Spleen (tissue), 7 donors: Measurements from ENCODE around the gene NYAP2.

Source experiments
- POLR2AphosphoS5 ChIP-seq, 3 donors: sonication (generic); formaldehyde crosslinking; IDR thresholded peaks; one replicate each; pipeline ENCODE4 v1.5.1; 2017; ENCODE audit warnings: antibody characterized with exemption in 3 of 3
- TF ChIP-seq, protein P1 (sequence below), 11 experiments: fragments of 200-600 bp in 7 of 11; fragments of 450-650 bp in 4 of 11; sonication (generic) in 4 of 11; IDR thresholded peaks in 8 of 11; conservative IDR thresholded peaks in 3 of 11; 1 replicate in 7 of 11; 2 replicates in 4 of 11; pipeline versions ENCODE4 v1.4.0 to v1.8.0; 2016 to 2021; ENCODE audit warnings: antibody characterized with exemption in 11 of 11, inconsistent platforms in 4 of 11, mild to moderate bottlenecking in 1 of 11
- donor health status: DM: no; HTN: no; CAD: no; lungs with moderate emphysema.
- donor health status: DM: no; HTN: no; CAD: no.
- donor health status: DM: no; HTN: no; CAD: no.

- TF ChIP-seq POLR2AphosphoS5 (IDR thresholded peaks at IDR 0.05), result no peak
- TF ChIP-seq, protein P1, sequence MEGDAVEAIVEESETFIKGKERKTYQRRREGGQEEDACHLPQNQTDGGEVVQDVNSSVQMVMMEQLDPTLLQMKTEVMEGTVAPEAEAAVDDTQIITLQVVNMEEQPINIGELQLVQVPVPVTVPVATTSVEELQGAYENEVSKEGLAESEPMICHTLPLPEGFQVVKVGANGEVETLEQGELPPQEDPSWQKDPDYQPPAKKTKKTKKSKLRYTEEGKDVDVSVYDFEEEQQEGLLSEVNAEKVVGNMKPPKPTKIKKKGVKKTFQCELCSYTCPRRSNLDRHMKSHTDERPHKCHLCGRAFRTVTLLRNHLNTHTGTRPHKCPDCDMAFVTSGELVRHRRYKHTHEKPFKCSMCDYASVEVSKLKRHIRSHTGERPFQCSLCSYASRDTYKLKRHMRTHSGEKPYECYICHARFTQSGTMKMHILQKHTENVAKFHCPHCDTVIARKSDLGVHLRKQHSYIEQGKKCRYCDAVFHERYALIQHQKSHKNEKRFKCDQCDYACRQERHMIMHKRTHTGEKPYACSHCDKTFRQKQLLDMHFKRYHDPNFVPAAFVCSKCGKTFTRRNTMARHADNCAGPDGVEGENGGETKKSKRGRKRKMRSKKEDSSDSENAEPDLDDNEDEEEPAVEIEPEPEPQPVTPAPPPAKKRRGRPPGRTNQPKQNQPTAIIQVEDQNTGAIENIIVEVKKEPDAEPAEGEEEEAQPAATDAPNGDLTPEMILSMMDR (IDR thresholded peaks at IDR 0.05 in 8 of 11, conservative IDR thresholded peaks at IDR 0.05 in 3 of 11), result no peak
These were observed 576 bp downstream of the NYAP2 start for GRCh38 chr2:225400060-225400511.
